SK-N-DZ (cell line): ENCODE measurements around the gene JMJD1C.

ENCODE experiments used
- DNase-seq: peaks from one replicate; pipeline ENCODE4 v3.0.0-alpha.2; 2015; ENCODE audit warnings: low spot score

JMJD1C gene

GRCh38 chr10:63228237-63228636 lies 237.5 kb downstream of the JMJD1C start:
- no peak for DNase-seq

GRCh38 chr10:63227207-63227895 lies 238.4 kb downstream of the JMJD1C start:
- no peak for DNase-seq

- no peak for DNase-seq
Measured at GRCh38 chr10:63224241-63224640, 241.5 kb downstream of the JMJD1C start.

- no peak for DNase-seq
Measured at GRCh38 chr10:63221950-63222349, 243.8 kb downstream of the JMJD1C start.

- no peak for DNase-seq
Measured at GRCh38 chr10:63219749-63220148, 246.0 kb downstream of the JMJD1C start.

- DNase-seq = peak; percentile 44
Measured at GRCh38 chr10:63217120-63217605, 248.6 kb downstream of the JMJD1C start.

GRCh38 chr10:63214571-63214970 lies 251.2 kb downstream of the JMJD1C start:
- no peak for DNase-seq

GRCh38 chr10:63213489-63213888 lies 252.3 kb downstream of the JMJD1C start:
- no peak for DNase-seq

- no peak for DNase-seq
Measured at GRCh38 chr10:63210611-63211196, 255.1 kb downstream of the JMJD1C start.

GRCh38 chr10:63209705-63210104 lies 256.1 kb downstream of the JMJD1C start:
- no peak for DNase-seq

- DNase-seq = no peak
Measured at GRCh38 chr10:63208986-63209385, 256.8 kb downstream of the JMJD1C start.

GRCh38 chr10:63206997-63207811 lies 258.6 kb downstream of the JMJD1C start:
- DNase-seq = no peak

GRCh38 chr10:63206576-63206975 lies 259.2 kb downstream of the JMJD1C start:
- DNase-seq = no peak

- no peak for DNase-seq
Measured at GRCh38 chr10:63205421-63205820, 260.4 kb downstream of the JMJD1C start.

GRCh38 chr10:63204667-63205391 lies 260.9 kb downstream of the JMJD1C start:
- DNase-seq = no peak

- DNase-seq = no peak
Measured at GRCh38 chr10:63201118-63201517, 264.7 kb downstream of the JMJD1C start.

GRCh38 chr10:63200431-63200830 lies 265.3 kb downstream of the JMJD1C start:
- no peak for DNase-seq

- DNase-seq = no peak
Measured at GRCh38 chr10:63199716-63200115, 266.1 kb downstream of the JMJD1C start.

- no peak for DNase-seq
Measured at GRCh38 chr10:63197344-63198092, 268.3 kb downstream of the JMJD1C start.

GRCh38 chr10:63192826-63193225 lies 273.0 kb downstream of the JMJD1C start:
- DNase-seq = no peak

- DNase-seq = no peak
Measured at GRCh38 chr10:63175534-63175933, 290.2 kb downstream of the JMJD1C start.
